ENCODE data around the gene DBNDD1.

The DBNDD1 gene

DNA sequence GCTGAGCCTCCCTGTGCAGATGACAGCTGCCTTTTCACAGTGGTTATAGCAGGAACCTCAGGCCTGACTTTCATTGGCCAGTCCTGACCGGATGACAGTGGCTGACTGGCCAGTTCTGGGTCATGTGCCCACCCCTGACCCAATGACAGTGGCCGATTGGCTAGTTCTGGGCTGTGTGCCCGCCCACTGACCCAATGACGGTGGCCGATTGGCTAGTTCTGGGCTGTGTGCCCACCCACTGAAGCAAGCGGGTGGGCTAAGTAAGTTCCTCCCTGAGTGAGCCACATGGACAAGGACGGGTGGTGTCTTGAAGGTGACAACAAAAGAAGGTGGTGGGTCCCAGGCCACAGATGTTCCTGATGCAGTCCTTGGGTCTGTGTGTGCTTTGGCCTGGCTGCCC, 61.2 kb downstream of the DBNDD1 start:
- peak; percentile 86 for DNase-seq

DNA sequence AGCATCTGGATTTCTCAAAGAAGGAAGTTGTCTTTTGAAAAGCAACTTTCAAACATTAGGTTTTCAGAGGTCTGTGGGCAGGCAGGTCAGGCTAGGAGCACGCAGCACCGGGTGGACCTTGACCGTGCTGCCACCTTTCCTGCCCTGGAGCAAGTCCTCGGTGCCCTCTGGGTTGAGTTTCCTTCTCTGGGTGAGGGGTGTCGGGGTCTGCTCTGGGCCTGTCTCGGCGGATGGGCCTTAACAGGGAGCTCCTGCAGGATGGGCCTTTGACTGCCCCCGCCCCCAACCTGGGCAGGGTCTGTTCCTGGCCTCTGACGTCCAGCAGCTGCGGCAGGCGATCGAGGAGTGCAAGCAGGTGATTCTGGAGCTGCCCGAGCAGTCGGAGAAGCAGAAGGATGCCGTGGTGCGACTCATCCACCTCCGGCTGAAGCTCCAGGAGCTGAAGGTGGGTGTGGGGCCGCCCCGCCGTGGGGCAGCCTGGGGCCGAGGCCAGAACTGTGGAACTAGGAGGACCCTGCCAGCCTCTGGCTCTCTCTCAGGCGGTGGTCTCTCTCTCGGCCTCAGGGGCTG, 62.0 kb downstream of the DBNDD1 start:
- DNase-seq: no peak

DNA sequence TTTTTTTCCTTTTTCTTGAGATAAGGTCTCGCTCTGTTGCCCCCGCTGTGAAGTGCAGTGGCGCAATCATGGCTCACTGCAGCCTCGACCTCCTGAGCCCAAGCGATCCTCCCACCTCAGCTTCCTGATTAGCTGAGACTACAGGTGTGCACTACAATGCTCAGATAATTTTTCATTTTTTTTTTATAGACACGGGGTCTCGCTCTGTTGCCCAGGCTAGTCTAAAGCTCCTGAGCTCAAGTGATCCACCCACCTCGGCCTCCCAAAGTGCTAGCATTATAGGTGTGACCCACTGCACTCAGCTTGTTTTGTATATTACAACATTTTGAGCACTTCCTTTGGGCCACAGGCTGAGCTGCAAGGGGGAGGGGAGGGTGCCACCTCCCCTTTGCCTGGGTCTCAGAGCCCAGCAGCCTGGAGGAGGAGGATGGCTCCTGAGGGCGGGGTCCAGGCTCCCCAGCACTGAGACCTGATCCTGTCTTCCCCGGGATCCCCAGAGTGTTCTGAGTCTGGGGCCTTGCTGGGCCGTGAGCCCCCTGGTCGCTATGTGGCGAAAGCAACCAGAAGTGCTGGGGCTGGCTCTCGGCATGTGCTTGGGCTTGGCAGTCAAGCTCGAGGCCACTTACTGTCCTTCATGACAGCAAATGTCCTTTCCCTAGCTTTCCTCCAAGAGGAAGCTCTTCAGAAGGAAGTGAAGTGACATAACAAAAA, 62.6 kb downstream of the DBNDD1 start:
- DNase-seq: peak; percentile 76

DNA sequence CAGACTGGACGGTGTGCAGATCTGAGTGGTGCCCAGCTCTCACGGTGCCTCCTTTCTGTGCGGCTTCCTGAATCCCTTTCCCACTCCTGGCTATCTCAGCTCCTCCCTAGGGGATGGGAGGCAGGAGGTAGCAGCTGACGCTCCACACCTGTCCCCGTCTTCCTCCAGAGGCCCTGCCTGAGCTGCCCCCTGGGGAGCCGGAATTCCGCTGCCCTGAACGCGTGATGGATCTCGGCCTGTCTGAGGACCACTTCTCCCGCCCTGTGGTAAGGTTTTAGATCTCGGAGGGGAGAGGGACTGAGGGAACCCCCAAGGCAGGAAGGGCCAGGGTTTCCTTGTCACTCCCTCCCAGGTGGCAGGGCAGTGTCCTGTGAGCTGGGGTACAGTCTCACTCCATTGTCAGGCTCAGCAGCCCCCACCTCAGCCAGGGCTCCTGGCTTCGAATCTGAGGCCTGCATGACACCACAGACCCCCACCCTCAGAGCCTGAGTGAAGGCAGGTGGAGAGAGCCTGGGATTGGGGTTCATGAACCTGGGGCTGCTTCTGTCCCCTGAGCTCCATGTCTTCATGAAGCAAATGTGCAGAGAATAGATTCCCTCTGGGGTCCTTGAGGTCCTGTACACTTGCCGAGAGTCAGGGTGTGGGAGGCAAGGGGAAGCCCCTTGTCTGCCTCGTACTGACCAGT, 64.1 kb downstream of the DBNDD1 start:
- DNase-seq: no peak

All from inflammatory macrophage treated with lipopolysaccharide for 4 hours (primary cell).